GM12878 (cell line): ENCODE data around the gene IL19. TPM values are rescaled to one million over a fixed set of nuclear protein-coding genes. Genes with fewer than 3 reads are reported as not detected.

Source experiments
- ATAC-seq: fragments of 200-7000 bp; cut with Tn5 transposase; 3 replicates; pipeline ENCODE4 v1.9.1; 2020; ENCODE audit warnings: mild to moderate bottlenecking, moderate library complexity
- BruUV-seq: library from RNA; stranded (reverse); fragments of 400-500 nt; replicated peaks from 2 replicates; lab custom pipeline; 2021; lab: Mats Ljungman, UMichigan
- CTCF ChIA-PET: fragments of 300-600 bp; sonication (Branson Sonifier 250); formaldehyde crosslinking; extraction: SDS; loops from one replicate; lab custom pipeline; 2021; ENCODE audit warnings: inconsistent platforms; lab: Yijun Ruan, JAX
- POLR2A ChIA-PET: fragments of 350-600 bp; formaldehyde crosslinking; extraction: SDS; loops from one replicate; lab custom pipeline; 2021; ENCODE audit warnings: inconsistent platforms; lab: Charles Lee
- RAD21 ChIA-PET: fragments of 300-600 bp; sonication (Branson Sonifier 250); formaldehyde crosslinking; loops from one replicate; lab custom pipeline; 2023; ENCODE audit warnings: antibody characterized with exemption; ENCODE audit not compliant: unreplicated experiment; lab: Charles Lee
- SMC1A ChIA-PET: fragments of 300-600 bp; sonication (Branson Sonifier 250); formaldehyde crosslinking; loops from one replicate; lab custom pipeline; 2023; ENCODE audit not compliant: unreplicated experiment, uncharacterized antibody; lab: Charles Lee
- DNase-seq: peaks from one replicate; pipeline ENCODE4 v3.0.0-alpha.2; 2011; ENCODE audit warnings: low read depth, low spot score
- FAIRE-seq: peaks from 3 replicates; lab custom pipeline; 2011; peaks lifted over from hg19 to GRCh38; lab: Jason Lieb, UNC
- H2AFZ ChIP-seq: 2 replicates; pipeline ENCODE4 v1.6.0; 2011; ENCODE audit warnings: low read depth, low read length, control low read depth; ENCODE audit not compliant: control insufficient read depth
- H3K27ac ChIP-seq: 2 replicates; pipeline ENCODE4 v1.5.1; 2011; ENCODE audit warnings: control low read depth; ENCODE audit not compliant: control insufficient read depth, insufficient read depth
- H3K27me3 ChIP-seq, 2 experiments: replicated peaks in 1 of 2; 2 replicates each; pipeline versions ENCODE4 v1.6.0 to v1.6.1; 2011; ENCODE audit warnings: low read length in 1 of 2; ENCODE audit not compliant: control insufficient read depth in 2 of 2, insufficient read depth in 2 of 2
- H3K36me3 ChIP-seq, 2 experiments: 2 replicates each; pipeline ENCODE4 v1.5.1; 2011; ENCODE audit warnings: low read length in 1 of 2; ENCODE audit not compliant: control insufficient read depth in 2 of 2, insufficient read depth in 2 of 2
- H3K4me1 ChIP-seq: 2 replicates; pipeline ENCODE4 v1.6.1; 2011; ENCODE audit warnings: mild to moderate bottlenecking, low read length, moderate library complexity, mixed read lengths; ENCODE audit not compliant: control insufficient read depth, insufficient read depth
- H3K4me2 ChIP-seq: 2 replicates; pipeline ENCODE4 v1.6.0; 2011; ENCODE audit warnings: control low read depth; ENCODE audit not compliant: control insufficient read depth, insufficient read depth
- H3K4me3 ChIP-seq: fragments of 200-600 bp; sonication (generic); 2 replicates; pipeline ENCODE4 v1.5.1; 2016
- H3K79me2 ChIP-seq: 2 replicates; pipeline ENCODE4 v1.6.0; 2011; ENCODE audit warnings: low read length; ENCODE audit not compliant: control insufficient read depth, insufficient read depth
- H3K9ac ChIP-seq: 2 replicates; pipeline ENCODE4 v1.8.0; 2011; ENCODE audit warnings: low read length, control low read depth, mixed read lengths; ENCODE audit not compliant: control insufficient read depth, insufficient read depth
- H3K9me3 ChIP-seq: replicated peaks from 3 replicates; pipeline ENCODE4 v1.5.1; 2011; ENCODE audit warnings: mild to moderate bottlenecking, low read length; ENCODE audit not compliant: control insufficient read depth, insufficient read depth
- H4K20me1 ChIP-seq: 2 replicates; pipeline ENCODE4 v1.6.0; 2011; ENCODE audit not compliant: control insufficient read depth, insufficient read depth
- DPF2 ChIP-seq: fragments of 450-650 bp; IDR thresholded peaks from 2 replicates; pipeline ENCODE4 v1.6.1; 2017; ENCODE audit warnings: mild to moderate bottlenecking
- EZH2 ChIP-seq: IDR thresholded peaks from 2 replicates; pipeline ENCODE4 v1.6.1; 2012; ENCODE audit warnings: low read depth, mild to moderate bottlenecking, control low read depth, inconsistent platforms, low read length, borderline replicate concordance; ENCODE audit not compliant: control insufficient read depth
- IKZF2 ChIP-seq, 2 experiments: fragments of 450-650 bp; IDR thresholded peaks; 2 replicates each; pipeline ENCODE4 v1.6.1; 2017; ENCODE audit warnings: mild to moderate bottlenecking in 2 of 2, moderate library complexity in 2 of 2
- MYC ChIP-seq: IDR thresholded peaks from 2 replicates; pipeline ENCODE4 v1.6.1; 2011; ENCODE audit warnings: mild to moderate bottlenecking, low read length, moderate library complexity, inconsistent platforms; ENCODE audit not compliant: insufficient read depth, insufficient replicate concordance, insufficient read length, severe bottlenecking
- POLR2AphosphoS2 ChIP-seq: IDR thresholded peaks from 2 replicates; pipeline ENCODE4 v1.6.1; 2011; ENCODE audit warnings: low read depth, mild to moderate bottlenecking, low read length, improper control_type of control experiment, moderate library complexity
- SREBF2 ChIP-seq: IDR thresholded peaks from 2 replicates; pipeline ENCODE4 v1.6.1; 2012; ENCODE audit warnings: mild to moderate bottlenecking, low read length
- WGBS: methylation state at CpG from one replicate; pipeline ENCODE4 v1.1.6; 2016; ENCODE audit warnings: low lambda C conversion rate; ENCODE audit not compliant: insufficient replicate concordance, insufficient coverage; ENCODE audit errors: missing lambda C conversion rate; 5-methylcytosine and 5-hydroxymethylcytosine counted together
- in situ Hi-C: fragments of 300-500 bp; cut with MboI; formaldehyde crosslinking; loops from 9 replicates; pipeline ENCODE4 v1.14.3; 2018; ENCODE audit warnings: mixed read lengths
- intact Hi-C: fragments of 100-400 bp; cut with micrococcal nuclease; formaldehyde crosslinking; loops from one replicate; pipeline ENCODE4 v1.14.2; 2022; ENCODE audit not compliant: unreplicated experiment
- polyA plus RNA-seq, 11 experiments: library from polyadenylated mRNA; depleted of rRNA in 4 of 11; unstranded in 6 of 11; stranded (reverse) in 5 of 11; fragments of >200 nt; fragmentation: Nextera tagmentation in 4 of 11; fragmentation: Illumina TruSeq in 1 of 11; extraction: Ambion mirVana in 4 of 11; extraction: Trizol in 1 of 11; gene quantifications; 1 replicate in 1 of 11; 2 replicates in 10 of 11; pipeline versions ENCODE4 v1.2.1 to v1.2.3, GENCODE V29; 2011 to 2016; ENCODE audit warnings: inconsistent platforms in 2 of 11, missing spikeins in 2 of 11, low read depth in 1 of 11
- total RNA-seq, 4 experiments: library from RNA; depleted of rRNA in 3 of 4; stranded (reverse); fragments of >200 nt in 3 of 4; fragmentation: Illumina TruSeq in 1 of 4; extraction: Trizol in 1 of 4; gene quantifications; 2 replicates each; pipeline versions ENCODE4 v1.2.1 to v1.2.3, GENCODE V29; 2013 to 2021
- TF ChIP-seq, protein P1 (sequence below): fragments of 450-650 bp; formaldehyde crosslinking; IDR thresholded peaks from 2 replicates; pipeline ENCODE4 v1.5.0; 2022; ENCODE audit warnings: mild to moderate bottlenecking, missing genetic modification characterization

The IL19 gene
- total and polyA plus RNA-seq, 10 of the 15 experiments (the other 5 are each of a cell fraction or from before 2014, with no cell fraction given), result 0.10 to 0.73 (median 0.28) TPM; not detected in 6

- TF ChIP-seq, protein P1, sequence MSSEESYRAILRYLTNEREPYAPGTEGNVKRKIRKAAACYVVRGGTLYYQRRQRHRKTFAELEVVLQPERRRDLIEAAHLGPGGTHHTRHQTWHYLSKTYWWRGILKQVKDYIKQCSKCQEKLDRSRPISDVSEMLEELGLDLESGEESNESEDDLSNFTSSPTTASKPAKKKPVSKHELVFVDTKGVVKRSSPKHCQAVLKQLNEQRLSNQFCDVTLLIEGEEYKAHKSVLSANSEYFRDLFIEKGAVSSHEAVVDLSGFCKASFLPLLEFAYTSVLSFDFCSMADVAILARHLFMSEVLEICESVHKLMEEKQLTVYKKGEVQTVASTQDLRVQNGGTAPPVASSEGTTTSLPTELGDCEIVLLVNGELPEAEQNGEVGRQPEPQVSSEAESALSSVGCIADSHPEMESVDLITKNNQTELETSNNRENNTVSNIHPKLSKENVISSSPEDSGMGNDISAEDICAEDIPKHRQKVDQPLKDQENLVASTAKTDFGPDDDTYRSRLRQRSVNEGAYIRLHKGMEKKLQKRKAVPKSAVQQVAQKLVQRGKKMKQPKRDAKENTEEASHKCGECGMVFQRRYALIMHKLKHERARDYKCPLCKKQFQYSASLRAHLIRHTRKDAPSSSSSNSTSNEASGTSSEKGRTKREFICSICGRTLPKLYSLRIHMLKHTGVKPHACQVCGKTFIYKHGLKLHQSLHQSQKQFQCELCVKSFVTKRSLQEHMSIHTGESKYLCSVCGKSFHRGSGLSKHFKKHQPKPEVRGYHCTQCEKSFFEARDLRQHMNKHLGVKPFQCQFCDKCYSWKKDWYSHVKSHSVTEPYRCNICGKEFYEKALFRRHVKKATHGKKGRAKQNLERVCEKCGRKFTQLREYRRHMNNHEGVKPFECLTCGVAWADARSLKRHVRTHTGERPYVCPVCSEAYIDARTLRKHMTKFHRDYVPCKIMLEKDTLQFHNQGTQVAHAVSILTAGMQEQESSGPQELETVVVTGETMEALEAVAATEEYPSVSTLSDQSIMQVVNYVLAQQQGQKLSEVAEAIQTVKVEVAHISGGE (CRISPR knock-in tag), result no peak
Observed at GRCh38 chr1:206828765-206829164, 58.2 kb downstream of the IL19 start (continued).

GRCh38 chr1:206829282-206829681, 58.7 kb downstream of the IL19 start:
- ATAC-seq (peak; percentile 41), DNase-seq (no peak), FAIRE-seq (no peak)
- in situ Hi-C loops, result no loop called here
- H3K9me3 ChIP-seq, result no peaks in the 10 kb centered on the region
- ChIA-PET SMC1A (interaction anchor here (0.6 to 1.9 kb wide), 6 partner anchors 8 to 149 kb away, joined by 3 to 5 read pairs (median 3); no protein-coding TSS in a partner anchor), CTCF (interaction anchor here (1.4 to 2.3 kb wide), 3 partner anchors 20 to 80 kb away, joined by 5 to 13 read pairs (median 5); partner anchors contain the start of gene IL20), POLR2A (interaction anchor here (0.8 to 1.3 kb wide), 2 partner anchors 77 to 89 kb away, joined by 3 read pairs; no protein-coding TSS in a partner anchor), RAD21 (interaction anchor here (1.0 kb wide), 1 partner anchor 12 kb away, joined by 3 read pairs; no protein-coding TSS in a partner anchor)
- H3K27ac ChIP-seq, result no peak overlapping the region
- no peaks in the 10 kb centered on the region for H3K36me3 ChIP-seq
- intact Hi-C loops, result no loop called here
- peak overlapping the region; percentile 40; the same call in 1 of the 2 replicates for H3K4me2 ChIP-seq
- no peak overlapping the region for H2AFZ ChIP-seq
- H4K20me1 ChIP-seq, result no peaks in the 10 kb centered on the region
- no TSS peak for BruUV-seq
- no peaks in the 10 kb centered on the region for H3K79me2 ChIP-seq
- H3K4me3 ChIP-seq, result peak overlapping the region; percentile 19; the same call in 1 of the 2 replicates
- 2% methylated on average over 6 of the region's 6 CpGs for WGBS
- TF ChIP-seq MYC (no peak), DPF2 (no peak), SREBF2 (no peak), IKZF2 (IDR thresholded peaks at IDR 0.05) (peak in 1 of 2 experiments; percentile 50), POLR2AphosphoS2 (no peak), EZH2 (no peak)
- TF ChIP-seq, protein P1 (CRISPR knock-in tag), result no peak
- H3K4me1 ChIP-seq, result peaks cover 43% of the 10 kb centered on the region
- no peaks in the 10 kb centered on the region for H3K27me3 ChIP-seq
- no peak overlapping the region for H3K9ac ChIP-seq
